ENCODE data around the gene LGALS9C.
"Not testable (repeated sequence)": the region's sequence is repeated elsewhere in the genome, so short reads cannot be mapped to it uniquely, and the experiment has no call there.

LGALS9C gene

DNA sequence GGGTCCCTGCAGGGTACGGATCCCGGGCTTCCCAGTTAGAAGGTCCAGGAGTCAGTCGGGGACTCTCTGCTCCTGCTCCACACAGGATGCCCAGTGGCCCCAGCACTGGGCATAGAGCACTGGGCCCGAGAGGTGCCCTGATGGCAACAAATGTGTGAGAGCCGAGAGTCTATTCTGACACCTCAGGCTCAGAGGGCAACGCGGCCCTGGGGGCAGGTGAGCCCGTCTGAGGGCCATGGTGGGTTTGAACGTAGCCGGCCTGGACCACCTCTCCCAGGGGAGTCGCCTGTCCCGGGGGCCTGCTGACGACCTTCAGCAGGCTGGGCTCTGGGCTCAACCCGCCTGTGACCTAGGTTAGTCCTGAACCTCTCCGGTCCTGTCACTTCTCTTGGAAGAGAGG lies 23.2 kb downstream of the LGALS9C start:
- ATAC-seq, DNase-seq, H3K9me3 Mint-ChIP-seq, H3K4me1 Mint-ChIP-seq, H3K4me3 Mint-ChIP-seq, H3K27ac Mint-ChIP-seq, H3K27me3 Mint-ChIP-seq: not testable (repeated sequence)

DNA sequence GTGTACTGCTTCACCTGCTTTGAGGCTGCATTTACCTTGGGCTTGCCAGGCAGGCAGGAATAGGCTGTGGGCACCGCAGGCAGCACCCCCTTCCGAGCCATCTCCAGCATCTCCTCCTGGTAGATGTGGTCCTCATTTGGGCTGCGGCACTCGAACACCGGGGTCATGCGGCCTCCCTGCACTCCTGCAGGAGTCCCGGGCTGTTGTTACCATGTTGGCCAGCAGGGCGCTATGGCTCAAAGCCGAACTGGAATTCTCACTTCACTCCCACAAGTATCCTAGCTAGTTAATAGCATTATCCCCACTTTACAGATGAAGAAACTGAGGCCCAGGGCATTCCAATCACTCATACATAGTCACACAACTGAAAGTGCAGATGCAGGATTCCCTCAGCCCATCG lies 23.7 kb downstream of the LGALS9C start:
- not testable (repeated sequence) for DNase-seq, H3K4me1 Mint-ChIP-seq, H3K9me3 Mint-ChIP-seq, ATAC-seq, H3K27ac Mint-ChIP-seq, H3K27me3 Mint-ChIP-seq, H3K4me3 Mint-ChIP-seq

- H3K27me3 Mint-ChIP-seq, result not testable (repeated sequence)
These were observed 24.2 kb downstream of the LGALS9C start for GRCh38 chr17:18500816-18501215.

DNA sequence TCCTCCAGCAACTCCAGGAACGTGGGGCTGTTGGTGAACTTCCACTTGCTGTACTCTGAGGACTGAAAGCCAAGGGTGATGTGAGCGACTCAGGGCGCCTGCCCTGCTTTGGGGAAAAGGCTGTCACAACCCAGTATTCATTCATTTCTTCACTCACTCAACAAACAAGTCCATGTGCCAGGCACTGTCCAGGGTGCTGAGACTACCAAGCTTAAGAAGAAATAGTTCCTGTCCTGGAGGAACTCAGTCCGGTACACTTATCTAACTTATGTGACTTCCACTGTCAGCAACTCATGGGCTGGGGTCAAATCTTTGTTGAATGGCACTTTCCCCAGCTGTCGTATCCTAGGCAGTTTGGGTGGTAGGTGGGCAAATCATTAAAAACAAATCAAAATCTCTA lies 26.6 kb downstream of the LGALS9C start:
- not testable (repeated sequence) for H3K27ac Mint-ChIP-seq, H3K27me3 Mint-ChIP-seq, H3K4me3 Mint-ChIP-seq, H3K4me1 Mint-ChIP-seq, DNase-seq, H3K9me3 Mint-ChIP-seq, ATAC-seq

More at GRCh38 chr17:18500816-18501215, 24.2 kb downstream of the LGALS9C start:
- not testable (repeated sequence) for H3K9me3 Mint-ChIP-seq, H3K27ac Mint-ChIP-seq, H3K4me1 Mint-ChIP-seq, DNase-seq, H3K4me3 Mint-ChIP-seq, ATAC-seq

- not testable (repeated sequence) for H3K4me3 Mint-ChIP-seq, H3K27me3 Mint-ChIP-seq, DNase-seq, ATAC-seq, H3K4me1 Mint-ChIP-seq, H3K9me3 Mint-ChIP-seq, H3K27ac Mint-ChIP-seq
These were observed 31.1 kb downstream of the LGALS9C start for GRCh38 chr17:18507729-18508128.

DNA sequence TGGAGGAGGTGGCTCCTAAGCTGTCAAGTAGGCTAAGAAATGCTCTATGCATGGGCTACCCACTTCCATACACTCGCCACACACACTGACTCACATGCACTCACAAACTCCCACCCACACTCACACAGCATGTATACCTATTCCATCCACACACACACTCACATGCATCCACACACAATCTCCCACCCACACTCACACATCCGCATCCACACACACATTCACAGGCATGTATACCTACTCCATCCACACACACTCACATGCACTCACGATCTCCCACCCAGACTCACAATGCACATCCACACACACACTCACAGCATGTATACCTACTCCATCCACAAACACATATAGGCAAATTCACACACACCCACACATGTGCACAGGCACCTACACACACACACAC lies 32.1 kb downstream of the LGALS9C start:
- not testable (repeated sequence) for H3K4me1 Mint-ChIP-seq, H3K27ac Mint-ChIP-seq, H3K27me3 Mint-ChIP-seq

GRCh38 chr17:18521100-18521499 lies 44.5 kb downstream of the LGALS9C start:
- H3K4me1 Mint-ChIP-seq, H3K4me3 Mint-ChIP-seq, ATAC-seq, H3K27ac Mint-ChIP-seq, H3K27me3 Mint-ChIP-seq, H3K9me3 Mint-ChIP-seq, DNase-seq: not testable (repeated sequence)

More for the DNA sequence above, 32.1 kb downstream of the LGALS9C start:
- not testable (repeated sequence) for H3K4me3 Mint-ChIP-seq, ATAC-seq, DNase-seq, H3K9me3 Mint-ChIP-seq

GRCh38 chr17:18525015-18525414 lies 48.4 kb downstream of the LGALS9C start:
- not testable (repeated sequence) for H3K4me3 Mint-ChIP-seq, H3K27ac Mint-ChIP-seq, ATAC-seq, H3K9me3 Mint-ChIP-seq, DNase-seq, H3K4me1 Mint-ChIP-seq, H3K27me3 Mint-ChIP-seq

DNA sequence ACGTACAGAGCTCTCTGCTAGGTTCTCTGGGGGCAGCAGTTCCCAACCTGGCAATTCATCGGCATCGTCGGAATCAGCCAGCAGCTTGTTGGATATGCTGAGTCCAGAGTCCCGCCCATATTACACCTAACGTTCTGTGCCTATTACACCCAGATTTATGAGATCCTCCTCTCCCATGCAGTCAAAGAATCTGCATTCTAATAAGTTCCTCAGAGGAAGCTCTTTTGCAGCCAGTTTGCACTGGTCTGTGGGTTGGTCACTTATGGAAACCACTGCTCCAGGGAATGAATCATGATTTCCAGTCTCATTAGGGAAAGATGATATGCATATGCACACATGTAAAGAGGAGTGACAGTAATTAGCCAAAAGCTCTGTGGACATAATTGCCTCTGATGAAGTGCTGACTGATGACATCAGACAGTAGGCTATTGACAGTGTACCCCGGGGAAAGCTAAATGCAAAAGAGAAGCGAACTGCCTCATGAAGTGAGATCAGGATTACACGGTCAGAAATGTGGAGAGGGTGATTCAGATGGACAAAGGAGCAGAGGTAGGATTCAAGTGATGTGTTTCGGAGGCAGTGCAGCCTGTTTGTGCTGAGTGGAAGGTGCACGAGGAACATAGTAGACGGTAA lies 49.7 kb downstream of the LGALS9C start:
- not testable (repeated sequence) for H3K27ac Mint-ChIP-seq, H3K4me3 Mint-ChIP-seq, H3K9me3 Mint-ChIP-seq, ATAC-seq, H3K4me1 Mint-ChIP-seq, H3K27me3 Mint-ChIP-seq, DNase-seq

DNA sequence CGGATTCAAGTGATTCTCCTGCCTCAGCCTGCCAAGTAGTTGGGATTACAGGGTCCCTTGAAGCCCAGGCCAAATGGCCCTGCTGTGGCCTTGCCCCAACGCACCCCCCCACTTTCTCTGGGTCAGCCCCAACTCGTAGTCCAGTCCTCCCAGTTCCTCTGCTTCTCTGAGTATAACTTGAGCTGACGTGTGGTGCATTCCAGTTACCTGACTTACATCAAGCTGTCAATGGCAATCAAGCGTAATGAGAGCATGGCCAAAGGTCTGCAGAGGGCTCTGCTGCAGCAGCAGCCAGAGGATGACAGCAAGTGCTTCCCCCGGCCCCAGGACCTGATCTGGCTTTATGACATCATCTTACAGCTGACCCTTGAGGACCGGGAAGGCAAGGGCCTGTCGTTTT lies 50.8 kb downstream of the LGALS9C start:
- not testable (repeated sequence) for H3K27me3 Mint-ChIP-seq, ATAC-seq, H3K4me1 Mint-ChIP-seq, H3K4me3 Mint-ChIP-seq, H3K27ac Mint-ChIP-seq, H3K9me3 Mint-ChIP-seq, DNase-seq

- not testable (repeated sequence) for H3K9me3 Mint-ChIP-seq, DNase-seq, ATAC-seq, H3K27ac Mint-ChIP-seq, H3K4me1 Mint-ChIP-seq, H3K27me3 Mint-ChIP-seq, H3K4me3 Mint-ChIP-seq
These were observed 51.8 kb downstream of the LGALS9C start for GRCh38 chr17:18528435-18528834.

DNA sequence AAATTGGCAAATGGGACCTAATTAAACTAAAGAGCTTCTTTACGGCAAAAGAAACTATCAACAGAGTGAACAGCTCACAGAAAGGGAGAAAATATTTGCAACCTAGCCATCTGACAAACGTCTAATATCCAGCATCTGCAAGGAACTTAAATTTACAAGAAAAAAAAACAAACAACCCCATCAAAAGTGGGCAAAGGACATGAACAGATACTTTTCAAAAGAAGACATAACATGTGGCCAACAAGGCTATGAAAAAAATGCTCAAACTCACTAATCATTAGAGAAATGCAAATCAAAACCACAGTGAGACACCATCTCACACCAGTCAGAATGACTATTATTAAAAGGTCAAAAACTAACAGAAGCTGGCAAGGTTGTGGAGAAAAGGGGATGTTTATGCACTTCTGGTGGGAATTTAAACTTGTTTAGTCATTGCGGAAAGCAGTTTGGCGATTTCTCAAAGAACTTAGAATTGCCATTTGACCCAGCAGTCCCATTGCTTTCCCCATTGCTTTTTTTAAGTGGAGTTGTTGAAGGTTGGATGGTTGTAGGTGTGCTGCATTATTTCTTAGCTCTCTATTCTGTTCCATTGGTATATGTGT lies 52.4 kb downstream of the LGALS9C start:
- not testable (repeated sequence) for DNase-seq, H3K4me3 Mint-ChIP-seq, H3K9me3 Mint-ChIP-seq, H3K27me3 Mint-ChIP-seq, H3K4me1 Mint-ChIP-seq, H3K27ac Mint-ChIP-seq, ATAC-seq

DNA sequence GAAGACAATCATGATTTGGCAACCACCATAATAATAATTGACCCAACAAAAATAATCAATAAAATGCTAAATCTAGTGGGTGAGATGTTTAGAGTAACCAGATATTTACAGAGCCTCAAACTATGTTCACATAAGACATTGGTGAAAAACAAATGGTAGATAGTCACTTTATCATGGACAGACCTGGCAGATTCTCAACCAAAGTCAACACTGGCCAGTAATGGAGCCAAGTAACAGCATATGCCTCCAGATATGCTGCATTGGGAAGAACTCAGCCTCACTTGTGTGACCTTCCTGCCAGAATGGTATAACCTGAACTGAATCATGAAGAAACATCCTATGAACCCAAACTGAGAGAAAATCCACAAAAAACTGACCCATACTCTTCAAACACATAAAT lies 53.8 kb downstream of the LGALS9C start:
- not testable (repeated sequence) for DNase-seq, H3K27me3 Mint-ChIP-seq, H3K4me3 Mint-ChIP-seq, ATAC-seq, H3K9me3 Mint-ChIP-seq, H3K27ac Mint-ChIP-seq, H3K4me1 Mint-ChIP-seq

- not testable (repeated sequence) for H3K4me1 Mint-ChIP-seq, ATAC-seq, H3K27me3 Mint-ChIP-seq
These were observed 65.6 kb downstream of the LGALS9C start for GRCh38 chr17:18542234-18542633.

DNA sequence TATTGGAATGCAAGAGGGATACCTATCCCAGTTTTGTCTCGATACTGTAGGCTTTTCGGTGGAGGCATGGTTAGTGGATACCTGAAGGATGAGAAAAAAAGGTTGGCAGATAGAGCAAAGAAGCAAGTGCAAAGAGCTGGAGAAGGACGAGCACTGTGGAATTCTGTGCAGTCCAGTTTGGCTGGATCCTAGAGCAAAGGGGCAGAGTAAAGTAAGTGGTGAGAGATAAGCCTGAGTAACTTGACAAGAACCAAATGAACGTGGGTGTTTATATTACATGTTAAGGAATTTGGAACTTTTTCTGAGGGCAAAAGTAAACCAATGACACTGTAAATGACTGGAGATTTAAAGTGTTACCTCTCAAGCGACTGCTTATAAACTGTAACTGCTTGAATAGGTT lies 66.3 kb downstream of the LGALS9C start:
- not testable (repeated sequence) for H3K4me3 Mint-ChIP-seq, H3K9me3 Mint-ChIP-seq, H3K4me1 Mint-ChIP-seq, H3K27ac Mint-ChIP-seq, H3K27me3 Mint-ChIP-seq, ATAC-seq, DNase-seq

More at GRCh38 chr17:18542234-18542633, 65.6 kb downstream of the LGALS9C start:
- H3K4me3 Mint-ChIP-seq, H3K27ac Mint-ChIP-seq, H3K9me3 Mint-ChIP-seq, DNase-seq: not testable (repeated sequence)

Data from stimulated activated naive CD8-positive, alpha-beta T cell treated with anti-CD3 and anti-CD28 coated beads, Interleukin-15, amount 100 ng/mL, for 72 hours (primary cell).